Measurements from ENCODE around the gene CATSPERZ.

DNA sequence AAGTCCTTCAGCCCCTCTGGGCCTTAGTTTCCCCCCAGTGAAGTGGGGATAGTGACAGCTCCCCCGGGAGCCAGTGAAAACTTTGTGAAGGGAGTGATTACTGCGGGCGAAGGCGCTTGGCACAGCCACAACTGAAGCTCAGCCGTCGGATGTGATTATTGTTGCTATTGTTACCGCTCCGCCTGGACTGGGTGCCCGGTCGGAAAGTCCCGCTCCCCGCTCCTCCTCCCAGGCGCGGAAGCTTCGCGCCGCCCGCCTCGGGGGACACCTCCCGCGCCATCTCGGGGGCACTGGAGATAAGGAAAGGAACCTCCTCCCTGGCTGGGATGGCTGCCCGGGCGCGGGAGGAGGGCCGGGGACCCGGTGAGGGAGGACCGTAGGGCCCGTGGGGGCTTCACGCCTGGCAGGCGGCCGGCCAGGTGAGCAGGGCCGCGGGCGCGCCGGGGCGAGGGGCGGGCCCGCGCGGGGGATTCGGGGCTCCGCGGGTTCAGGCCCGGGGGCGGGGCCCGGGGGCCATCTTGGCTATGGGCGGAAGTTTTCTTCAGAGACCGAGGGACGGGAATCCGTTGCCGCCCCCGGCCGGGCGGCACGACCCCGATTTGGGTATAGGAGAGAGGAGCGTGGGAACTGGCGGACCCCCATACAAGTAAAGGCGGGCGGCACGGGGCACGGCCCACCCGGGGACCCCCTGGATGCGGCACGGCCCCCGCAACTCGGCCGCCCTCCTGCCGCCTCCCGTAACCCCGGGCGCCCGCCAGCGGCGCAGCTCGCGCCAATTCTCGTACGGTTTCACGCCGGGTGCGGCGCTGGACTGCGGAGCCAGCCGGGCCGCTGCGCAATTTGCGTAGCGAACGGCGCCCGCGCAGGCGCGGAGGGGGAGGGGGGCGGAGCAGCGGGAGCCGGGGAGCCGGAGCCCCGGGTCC lies 14.9 kb upstream of the CATSPERZ start, which contains the start of gene GPR137:
- TF ChIP-seq, protein P1, sequence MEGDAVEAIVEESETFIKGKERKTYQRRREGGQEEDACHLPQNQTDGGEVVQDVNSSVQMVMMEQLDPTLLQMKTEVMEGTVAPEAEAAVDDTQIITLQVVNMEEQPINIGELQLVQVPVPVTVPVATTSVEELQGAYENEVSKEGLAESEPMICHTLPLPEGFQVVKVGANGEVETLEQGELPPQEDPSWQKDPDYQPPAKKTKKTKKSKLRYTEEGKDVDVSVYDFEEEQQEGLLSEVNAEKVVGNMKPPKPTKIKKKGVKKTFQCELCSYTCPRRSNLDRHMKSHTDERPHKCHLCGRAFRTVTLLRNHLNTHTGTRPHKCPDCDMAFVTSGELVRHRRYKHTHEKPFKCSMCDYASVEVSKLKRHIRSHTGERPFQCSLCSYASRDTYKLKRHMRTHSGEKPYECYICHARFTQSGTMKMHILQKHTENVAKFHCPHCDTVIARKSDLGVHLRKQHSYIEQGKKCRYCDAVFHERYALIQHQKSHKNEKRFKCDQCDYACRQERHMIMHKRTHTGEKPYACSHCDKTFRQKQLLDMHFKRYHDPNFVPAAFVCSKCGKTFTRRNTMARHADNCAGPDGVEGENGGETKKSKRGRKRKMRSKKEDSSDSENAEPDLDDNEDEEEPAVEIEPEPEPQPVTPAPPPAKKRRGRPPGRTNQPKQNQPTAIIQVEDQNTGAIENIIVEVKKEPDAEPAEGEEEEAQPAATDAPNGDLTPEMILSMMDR (IDR thresholded peaks at IDR 0.05), result no peak
- TF ChIP-seq POLR2A (IDR thresholded peaks at IDR 0.05), result no peak

Measured in lower leg skin (tissue), 3 donors.